ENCODE data around the gene DNMT3A. TPM values are rescaled to one million over a fixed set of nuclear protein-coding genes. Genes with fewer than 3 reads are reported as not detected.
"Not testable (repeated sequence)": the region's sequence is repeated elsewhere in the genome, so short reads cannot be mapped to it uniquely, and the experiment has no call there.

DNMT3A gene
- total RNA-seq, 1 donor from 2014 or later: 31.7 TPM

GRCh38 chr2:25210923-25211322, 130.8 kb downstream of the DNMT3A start:
- not testable (repeated sequence) for DNase-seq (ENCODE audit: low read depth, low spot score)

- DNase-seq (ENCODE audit: low read depth, low spot score): no peak
Measured at GRCh38 chr2:25207078-25207545, 134.6 kb downstream of the DNMT3A start.

GRCh38 chr2:25204190-25204838, 137.4 kb downstream of the DNMT3A start:
- no peak for DNase-seq (ENCODE audit: low read depth, low spot score)

GRCh38 chr2:25202275-25202674, 139.4 kb downstream of the DNMT3A start:
- DNase-seq (ENCODE audit: low read depth, low spot score): no peak

- DNase-seq (ENCODE audit: low read depth, low spot score): no peak
Measured at GRCh38 chr2:25201794-25202193, 139.9 kb downstream of the DNMT3A start.

- DNase-seq (ENCODE audit: low read depth, low spot score): no peak
Measured at GRCh38 chr2:25201265-25201664, 140.5 kb downstream of the DNMT3A start.

GRCh38 chr2:25198576-25198975, 143.1 kb downstream of the DNMT3A start:
- no peak for DNase-seq (ENCODE audit: low read depth, low spot score)

GRCh38 chr2:25198209-25198525, 143.6 kb downstream of the DNMT3A start:
- no peak for DNase-seq (ENCODE audit: low read depth, low spot score)

- DNase-seq (ENCODE audit: low read depth, low spot score): no peak
Measured at GRCh38 chr2:25197336-25198208, 144.2 kb downstream of the DNMT3A start.

GRCh38 chr2:25194576-25195122, 147.1 kb downstream of the DNMT3A start:
- no peak for DNase-seq (ENCODE audit: low read depth, low spot score)

- no peak for DNase-seq (ENCODE audit: low read depth, low spot score)
Measured at GRCh38 chr2:25190536-25190935, 151.2 kb downstream of the DNMT3A start.

- no peak for DNase-seq (ENCODE audit: low read depth, low spot score)
Measured at GRCh38 chr2:25188405-25188804, 153.3 kb downstream of the DNMT3A start.

GRCh38 chr2:25187729-25188350, 153.9 kb downstream of the DNMT3A start:
- no peak for DNase-seq (ENCODE audit: low read depth, low spot score)

- no peak for DNase-seq (ENCODE audit: low read depth, low spot score)
Measured at GRCh38 chr2:25184254-25184653, 157.5 kb downstream of the DNMT3A start.

GRCh38 chr2:25178976-25179375, 162.7 kb downstream of the DNMT3A start:
- no peak for DNase-seq (ENCODE audit: low read depth, low spot score)

Other genes with a start within 250 kb of the DNMT3A start
- gene POMC, start 173.3 kb downstream of the DNMT3A start, total RNA-seq: 0.13 and 0.28 TPM in 2 replicates

All from pulmonary artery endothelial cell (primary cell).